Measurements from ENCODE around the gene ALK. TPM values are rescaled to one million over a fixed set of nuclear protein-coding genes. Genes with fewer than 3 reads are reported as not detected.

The ALK gene
- total RNA-seq, 1 donor from 2014 or later, result 0.52 TPM

DNA sequence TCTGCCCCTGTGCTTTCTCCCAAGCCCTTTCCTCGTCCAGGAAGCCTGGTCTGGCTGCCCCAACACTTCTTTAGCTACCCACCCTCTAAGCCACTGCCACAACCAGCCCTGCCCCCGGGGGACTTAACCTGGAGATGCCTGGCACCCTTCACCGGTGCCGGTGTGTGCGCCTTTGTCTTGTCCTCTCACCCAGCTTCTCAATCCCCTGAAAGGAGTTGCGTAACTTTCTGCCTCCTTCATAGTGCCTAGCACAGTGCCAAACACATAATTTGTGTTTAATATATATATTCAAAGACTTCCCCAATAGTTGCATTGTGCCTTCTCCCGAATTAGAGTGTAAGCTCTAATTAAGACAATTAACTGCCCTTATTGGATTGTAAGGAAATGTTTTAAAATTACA, 70.6 kb downstream of the ALK start:
- no peak overlapping the region for H3K4me3 ChIP-seq (ENCODE audit: low read length in 3 of 3)
- no peaks in the 10 kb centered on the region for H3K36me3 ChIP-seq (ENCODE audit: control insufficient read depth in 3 of 3, insufficient read depth in 3 of 3, low read length in 3 of 3)
- no peak overlapping the region for H3K9ac ChIP-seq (ENCODE audit: low read depth in 1 of 3, low read length in 3 of 3)
- H3K4me1 ChIP-seq (ENCODE audit: control insufficient read depth in 3 of 3, insufficient read depth in 3 of 3, low read length in 3 of 3), result no peaks in the 10 kb centered on the region
- peaks cover 0 to 5% (median 2%) of the 10 kb centered on the region in 3 donors for H3K27me3 ChIP-seq (ENCODE audit: control insufficient read depth in 3 of 3, insufficient read depth in 3 of 3, low read length in 3 of 3)
- H3K27ac ChIP-seq (ENCODE audit: low read depth, low read length), result no peak overlapping the region
- peaks cover 0 to 3% (median 0%) of the 10 kb centered on the region in 3 donors for H3K9me3 ChIP-seq (ENCODE audit: control insufficient read depth in 3 of 3, low read length in 3 of 3)

DNA sequence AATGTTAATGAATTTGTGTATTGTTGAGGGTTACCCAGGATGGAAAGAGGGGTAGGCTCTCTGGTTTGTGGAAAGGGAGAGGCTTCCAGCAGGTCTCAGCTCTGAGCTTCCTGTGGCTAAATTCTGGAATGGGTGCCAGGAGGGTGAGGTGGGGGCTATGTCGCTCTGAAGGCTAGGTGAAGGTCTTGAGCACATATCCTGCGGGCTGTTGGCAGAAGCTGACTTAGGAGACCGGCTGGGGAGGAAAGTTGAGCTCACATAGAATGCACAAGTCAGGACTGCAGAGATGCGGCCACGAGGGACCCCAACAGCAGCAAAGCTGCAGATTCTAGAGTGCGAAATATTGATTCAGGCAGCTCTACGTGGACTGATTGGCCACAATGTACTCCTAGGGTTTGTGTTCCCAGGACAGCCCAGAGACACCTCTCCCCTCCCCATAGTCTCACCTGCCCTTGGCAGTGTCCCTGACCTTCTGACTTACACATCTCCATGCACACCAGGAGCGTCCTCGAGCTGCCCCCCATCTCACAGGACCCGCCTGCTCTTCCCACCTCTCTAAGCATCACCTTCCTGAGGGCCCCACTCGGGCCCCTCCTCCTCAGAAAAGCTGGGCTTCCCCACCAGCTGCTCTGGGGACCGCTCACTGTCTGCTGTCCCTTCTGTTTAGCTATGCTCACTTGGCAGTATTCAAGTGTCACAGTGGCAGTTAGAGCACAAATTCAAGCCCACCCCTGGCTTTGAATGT, 72.6 kb downstream of the ALK start:
- Histone ChIP-seq H3K9me3 (ENCODE audit: control insufficient read depth in 3 of 3, low read length in 3 of 3) (peaks cover 0 to 3% (median 0%) of the 10 kb centered on the region in 3 donors), H3K9ac (ENCODE audit: low read depth in 1 of 3, low read length in 3 of 3) (no peak overlapping the region), H3K4me1 (ENCODE audit: control insufficient read depth in 3 of 3, insufficient read depth in 3 of 3, low read length in 3 of 3) (no peaks in the 10 kb centered on the region), H3K4me3 (ENCODE audit: low read length in 3 of 3) (no peak overlapping the region), H3K27me3 (ENCODE audit: control insufficient read depth in 3 of 3, insufficient read depth in 3 of 3, low read length in 3 of 3) (peaks cover 0 to 5% (median 2%) of the 10 kb centered on the region in 3 donors), H3K36me3 (ENCODE audit: control insufficient read depth in 3 of 3, insufficient read depth in 3 of 3, low read length in 3 of 3) (no peaks in the 10 kb centered on the region), H3K27ac (ENCODE audit: low read depth, low read length) (no peak overlapping the region)

DNA sequence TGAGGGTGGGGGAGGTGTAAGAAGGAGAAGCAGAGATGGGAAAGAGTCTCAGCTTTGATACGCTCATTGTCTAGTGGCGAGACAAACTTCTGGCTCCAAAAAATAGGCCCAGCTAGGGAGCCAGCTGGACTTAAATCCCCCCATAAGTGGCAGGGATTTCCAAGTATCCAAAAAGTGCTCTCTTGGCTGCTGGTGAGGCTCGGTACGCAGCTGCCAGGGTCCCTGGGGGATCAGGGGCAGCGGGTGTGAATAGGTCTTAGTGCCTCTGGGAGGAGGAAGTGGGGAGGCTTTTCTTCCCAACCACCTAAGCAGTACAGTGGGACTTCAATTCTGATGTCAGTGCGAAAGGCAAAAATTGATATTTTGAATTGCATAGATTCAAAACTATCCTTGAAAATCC, 73.5 kb downstream of the ALK start:
- H3K4me3 ChIP-seq (ENCODE audit: low read length in 3 of 3), result no peak overlapping the region
- H3K27me3 ChIP-seq (ENCODE audit: control insufficient read depth in 3 of 3, insufficient read depth in 3 of 3, low read length in 3 of 3), result peaks cover 0 to 6% (median 2%) of the 10 kb centered on the region in 3 donors
- no peak overlapping the region for H3K27ac ChIP-seq (ENCODE audit: low read depth, low read length)
- H3K9ac ChIP-seq (ENCODE audit: low read depth in 1 of 3, low read length in 3 of 3), result no peak overlapping the region
- no peaks in the 10 kb centered on the region for H3K36me3 ChIP-seq (ENCODE audit: control insufficient read depth in 3 of 3, insufficient read depth in 3 of 3, low read length in 3 of 3)
- H3K4me1 ChIP-seq (ENCODE audit: control insufficient read depth in 3 of 3, insufficient read depth in 3 of 3, low read length in 3 of 3), result no peaks in the 10 kb centered on the region
- peaks cover 0 to 3% (median 0%) of the 10 kb centered on the region in 3 donors for H3K9me3 ChIP-seq (ENCODE audit: control insufficient read depth in 3 of 3, low read length in 3 of 3)

DNA sequence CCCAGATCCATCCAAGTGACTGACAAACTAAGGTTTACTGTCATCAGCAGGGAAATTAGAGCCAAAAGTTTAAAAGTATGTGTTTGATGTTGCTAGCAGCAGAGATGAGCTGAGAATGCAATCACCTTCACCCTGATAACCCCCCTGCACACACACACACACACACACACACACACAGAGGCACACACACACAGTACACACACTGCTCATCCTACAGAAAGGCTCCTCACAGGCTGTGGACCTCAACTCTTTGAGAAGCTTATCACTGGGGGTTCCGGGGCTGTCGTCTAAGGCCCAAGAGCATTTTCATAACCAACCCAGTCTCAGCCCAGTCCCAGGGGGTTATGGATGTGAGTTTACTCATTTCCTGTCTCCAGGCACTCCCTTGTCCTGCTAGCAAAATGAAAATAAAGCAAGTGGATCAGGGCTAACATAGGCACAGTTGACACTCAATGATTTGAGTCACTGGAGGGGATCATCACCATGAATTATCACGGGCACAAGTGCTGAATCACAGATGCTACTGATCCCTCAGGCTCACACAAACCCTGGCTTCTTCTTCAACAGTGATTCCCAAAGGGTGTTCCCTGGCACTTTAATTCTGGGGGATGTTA, 76.6 kb downstream of the ALK start:
- H3K9me3 ChIP-seq (ENCODE audit: control insufficient read depth in 3 of 3, low read length in 3 of 3), result no peaks in the 10 kb centered on the region
- H3K4me3 ChIP-seq (ENCODE audit: low read length in 3 of 3), result no peak overlapping the region
- peaks cover 0 to 6% (median 4%) of the 10 kb centered on the region in 3 donors for H3K27me3 ChIP-seq (ENCODE audit: control insufficient read depth in 3 of 3, insufficient read depth in 3 of 3, low read length in 3 of 3)
- no peak overlapping the region for H3K27ac ChIP-seq (ENCODE audit: low read depth, low read length)
- no peaks in the 10 kb centered on the region for H3K36me3 ChIP-seq (ENCODE audit: control insufficient read depth in 3 of 3, insufficient read depth in 3 of 3, low read length in 3 of 3)
- H3K4me1 ChIP-seq (ENCODE audit: control insufficient read depth in 3 of 3, insufficient read depth in 3 of 3, low read length in 3 of 3), result no peaks in the 10 kb centered on the region
- H3K9ac ChIP-seq (ENCODE audit: low read depth in 1 of 3, low read length in 3 of 3), result no peak overlapping the region

DNA sequence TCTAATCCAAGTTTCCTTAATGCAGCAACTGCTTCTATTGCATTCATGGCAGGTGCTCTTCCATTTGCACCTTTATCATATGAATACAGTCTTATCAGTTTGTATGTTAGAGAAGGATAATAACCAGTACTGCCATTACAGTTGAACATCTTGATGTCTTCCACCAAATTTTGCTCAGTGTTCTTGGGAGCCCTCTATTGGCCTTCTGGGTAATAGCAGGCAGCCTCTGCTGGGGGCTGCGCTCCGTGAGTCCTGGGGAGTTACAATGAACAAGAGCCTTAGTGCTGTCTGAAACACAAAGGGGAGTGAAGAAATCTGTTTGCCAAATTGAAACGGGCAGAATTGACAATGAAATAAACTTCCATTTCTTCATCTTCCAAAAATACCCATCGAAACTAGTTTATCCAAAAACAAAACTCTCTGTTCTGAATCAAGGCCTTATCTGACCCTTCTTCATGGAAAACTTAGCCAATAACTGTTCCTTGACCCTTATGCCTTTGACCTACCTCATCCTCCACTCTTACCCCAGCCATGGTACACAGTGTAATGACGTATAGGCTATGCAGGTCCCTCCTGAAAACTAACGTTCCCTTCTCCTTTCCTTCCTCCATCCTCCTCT, 79.9 kb downstream of the ALK start:
- Histone ChIP-seq H3K9ac (ENCODE audit: low read depth in 1 of 3, low read length in 3 of 3) (no peak overlapping the region), H3K36me3 (ENCODE audit: control insufficient read depth in 3 of 3, insufficient read depth in 3 of 3, low read length in 3 of 3) (no peaks in the 10 kb centered on the region), H3K4me1 (ENCODE audit: control insufficient read depth in 3 of 3, insufficient read depth in 3 of 3, low read length in 3 of 3) (no peaks in the 10 kb centered on the region), H3K9me3 (ENCODE audit: control insufficient read depth in 3 of 3, low read length in 3 of 3) (no peaks in the 10 kb centered on the region), H3K27ac (ENCODE audit: low read depth, low read length) (no peak overlapping the region), H3K27me3 (ENCODE audit: control insufficient read depth in 3 of 3, insufficient read depth in 3 of 3, low read length in 3 of 3) (peaks cover 0 to 5% (median 4%) of the 10 kb centered on the region in 3 donors), H3K4me3 (ENCODE audit: low read length in 3 of 3) (no peak overlapping the region)

DNA sequence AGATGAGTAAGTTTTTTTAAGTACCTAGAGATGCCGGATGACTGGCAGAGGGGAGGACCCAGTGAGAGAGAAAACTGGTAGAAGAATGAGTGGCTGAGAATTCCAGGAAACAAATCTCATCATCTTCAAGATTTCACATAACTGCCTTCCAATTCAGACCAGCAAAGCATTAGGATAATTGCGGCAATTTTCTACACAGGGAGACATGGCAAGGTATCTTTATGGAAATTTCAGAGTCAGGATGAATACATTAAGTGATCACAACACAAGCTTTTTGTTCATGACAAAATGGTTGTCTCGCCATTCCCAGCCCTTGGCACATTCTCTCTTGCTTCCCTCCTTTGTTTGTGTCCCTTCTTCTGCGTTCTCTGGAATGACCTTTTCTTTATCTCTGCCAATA, 82.1 kb downstream of the ALK start:
- Histone ChIP-seq H3K4me3 (ENCODE audit: low read length in 3 of 3) (no peak overlapping the region), H3K27me3 (ENCODE audit: control insufficient read depth in 3 of 3, insufficient read depth in 3 of 3, low read length in 3 of 3) (peaks cover 0 to 5% (median 4%) of the 10 kb centered on the region in 3 donors), H3K36me3 (ENCODE audit: control insufficient read depth in 3 of 3, insufficient read depth in 3 of 3, low read length in 3 of 3) (no peaks in the 10 kb centered on the region), H3K27ac (ENCODE audit: low read depth, low read length) (no peak overlapping the region), H3K9ac (ENCODE audit: low read depth in 1 of 3, low read length in 3 of 3) (no peak overlapping the region), H3K4me1 (ENCODE audit: control insufficient read depth in 3 of 3, insufficient read depth in 3 of 3, low read length in 3 of 3) (no peaks in the 10 kb centered on the region), H3K9me3 (ENCODE audit: control insufficient read depth in 3 of 3, low read length in 3 of 3) (no peaks in the 10 kb centered on the region)

DNA sequence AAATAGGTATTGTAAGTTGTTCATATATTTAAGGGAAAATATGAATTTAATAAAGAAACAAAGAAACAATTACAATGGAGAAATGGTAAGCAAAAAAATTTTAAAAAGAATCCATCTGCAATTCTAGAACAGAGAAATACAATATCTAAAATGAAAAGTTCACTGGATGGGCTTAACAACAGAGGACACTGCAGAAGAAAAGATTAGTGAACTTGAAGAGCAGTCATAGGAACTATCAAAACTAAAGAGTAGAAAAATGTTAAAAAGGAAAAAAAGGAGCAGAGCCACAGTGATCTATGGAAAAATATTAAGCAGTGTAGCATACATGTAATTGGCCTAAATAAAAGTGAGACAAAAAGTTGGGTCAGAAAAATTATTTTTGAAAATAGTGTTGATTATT, 83.5 kb downstream of the ALK start:
- Histone ChIP-seq H3K9ac (ENCODE audit: low read depth in 1 of 3, low read length in 3 of 3) (no peak overlapping the region), H3K9me3 (ENCODE audit: control insufficient read depth in 3 of 3, low read length in 3 of 3) (no peaks in the 10 kb centered on the region), H3K27me3 (ENCODE audit: control insufficient read depth in 3 of 3, insufficient read depth in 3 of 3, low read length in 3 of 3) (peaks cover 0 to 6% (median 4%) of the 10 kb centered on the region in 3 donors), H3K27ac (ENCODE audit: low read depth, low read length) (no peak overlapping the region), H3K4me1 (ENCODE audit: control insufficient read depth in 3 of 3, insufficient read depth in 3 of 3, low read length in 3 of 3) (no peaks in the 10 kb centered on the region), H3K36me3 (ENCODE audit: control insufficient read depth in 3 of 3, insufficient read depth in 3 of 3, low read length in 3 of 3) (no peaks in the 10 kb centered on the region), H3K4me3 (ENCODE audit: low read length in 3 of 3) (no peak overlapping the region)

DNA sequence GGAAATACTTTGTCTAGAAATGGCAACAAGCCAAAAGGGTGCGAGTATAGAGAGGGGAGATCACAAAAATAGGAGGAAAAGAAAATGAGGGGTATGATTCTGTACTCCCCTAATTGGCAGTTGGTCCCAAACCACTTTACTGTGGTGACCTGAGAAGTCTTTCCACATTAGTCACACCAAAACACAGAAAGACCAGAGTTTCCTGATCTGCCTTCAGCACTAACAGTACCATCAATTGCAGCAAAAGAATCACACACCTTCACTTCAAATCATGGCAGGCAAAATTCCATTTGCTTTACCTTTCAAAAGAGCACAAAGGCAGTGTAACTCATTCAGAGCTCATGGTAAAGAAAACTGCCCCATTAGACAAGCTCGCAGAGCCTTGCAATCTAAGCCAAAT, 86.8 kb downstream of the ALK start:
- Histone ChIP-seq H3K9me3 (ENCODE audit: control insufficient read depth in 3 of 3, low read length in 3 of 3) (no peaks in the 10 kb centered on the region), H3K36me3 (ENCODE audit: control insufficient read depth in 3 of 3, insufficient read depth in 3 of 3, low read length in 3 of 3) (no peaks in the 10 kb centered on the region), H3K27me3 (ENCODE audit: control insufficient read depth in 3 of 3, insufficient read depth in 3 of 3, low read length in 3 of 3) (peaks cover 0 to 5% (median 0%) of the 10 kb centered on the region in 3 donors), H3K4me3 (ENCODE audit: low read length in 3 of 3) (no peak overlapping the region), H3K4me1 (ENCODE audit: control insufficient read depth in 3 of 3, insufficient read depth in 3 of 3, low read length in 3 of 3) (no peaks in the 10 kb centered on the region), H3K9ac (ENCODE audit: low read depth in 1 of 3, low read length in 3 of 3) (no peak overlapping the region), H3K27ac (ENCODE audit: low read depth, low read length) (no peak overlapping the region)

DNA sequence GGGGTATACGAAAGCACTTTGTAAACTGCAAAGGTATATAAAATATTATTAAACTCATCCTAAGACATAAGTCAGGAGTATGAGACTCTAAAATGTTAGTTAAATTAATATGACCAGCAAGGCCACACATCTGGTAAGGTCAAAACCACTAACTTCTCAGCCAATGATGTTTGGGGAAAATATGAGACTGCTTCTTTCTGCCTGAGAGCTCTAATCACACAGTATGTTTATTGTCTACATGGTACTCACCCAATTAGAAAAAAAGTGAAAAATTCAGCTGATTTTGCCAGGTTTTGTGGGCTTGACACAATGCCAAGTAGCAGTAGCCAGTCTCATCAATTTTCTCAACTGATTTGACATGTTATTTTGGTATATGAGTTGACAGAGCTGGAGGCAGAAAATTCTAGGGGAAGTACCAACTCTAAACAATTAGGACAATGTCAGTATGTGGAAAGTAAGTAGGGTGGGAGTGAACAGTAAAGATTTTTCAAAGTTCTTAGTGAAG, 87.3 kb downstream of the ALK start:
- Histone ChIP-seq H3K27ac (ENCODE audit: low read depth, low read length) (no peak overlapping the region), H3K4me1 (ENCODE audit: control insufficient read depth in 3 of 3, insufficient read depth in 3 of 3, low read length in 3 of 3) (no peaks in the 10 kb centered on the region), H3K4me3 (ENCODE audit: low read length in 3 of 3) (no peak overlapping the region), H3K27me3 (ENCODE audit: control insufficient read depth in 3 of 3, insufficient read depth in 3 of 3, low read length in 3 of 3) (peaks cover 0 to 5% (median 0%) of the 10 kb centered on the region in 3 donors), H3K9ac (ENCODE audit: low read depth in 1 of 3, low read length in 3 of 3) (no peak overlapping the region), H3K36me3 (ENCODE audit: control insufficient read depth in 3 of 3, insufficient read depth in 3 of 3, low read length in 3 of 3) (no peaks in the 10 kb centered on the region), H3K9me3 (ENCODE audit: control insufficient read depth in 3 of 3, low read length in 3 of 3) (no peaks in the 10 kb centered on the region)

DNA sequence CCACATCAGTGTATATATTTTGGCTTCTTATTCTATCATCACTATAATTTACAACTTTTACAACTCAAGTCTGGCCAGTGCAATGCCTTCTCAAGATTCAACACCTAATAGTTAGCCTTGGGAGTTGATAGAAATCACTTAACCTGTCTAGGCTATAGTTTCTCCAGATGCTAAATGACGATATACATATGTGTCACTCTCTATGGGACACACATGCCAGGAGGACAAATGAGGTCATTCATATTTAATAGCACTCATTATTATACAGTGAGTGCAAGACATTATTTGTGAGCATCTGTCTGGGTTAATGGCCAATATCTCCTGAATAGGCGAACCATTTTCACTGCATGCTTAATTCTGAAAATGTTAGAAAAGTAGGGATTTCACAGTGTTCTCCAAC, 89.8 kb downstream of the ALK start:
- H3K27ac ChIP-seq (ENCODE audit: low read depth, low read length), result no peak overlapping the region
- no peaks in the 10 kb centered on the region for H3K4me1 ChIP-seq (ENCODE audit: control insufficient read depth in 3 of 3, insufficient read depth in 3 of 3, low read length in 3 of 3)
- no peaks in the 10 kb centered on the region for H3K36me3 ChIP-seq (ENCODE audit: control insufficient read depth in 3 of 3, insufficient read depth in 3 of 3, low read length in 3 of 3)
- peaks cover 0 to 5% (median 0%) of the 10 kb centered on the region in 3 donors for H3K27me3 ChIP-seq (ENCODE audit: control insufficient read depth in 3 of 3, insufficient read depth in 3 of 3, low read length in 3 of 3)
- no peak overlapping the region for H3K4me3 ChIP-seq (ENCODE audit: low read length in 3 of 3)
- no peaks in the 10 kb centered on the region for H3K9me3 ChIP-seq (ENCODE audit: control insufficient read depth in 3 of 3, low read length in 3 of 3)
- no peak overlapping the region for H3K9ac ChIP-seq (ENCODE audit: low read depth in 1 of 3, low read length in 3 of 3)

All from skeletal muscle tissue (tissue), 4 donors.